GM18951 (cell line): ENCODE measurements around the gene TATDN2.

Experiments used
- POLR2A ChIP-seq: IDR thresholded peaks from 4 replicates; pipeline ENCODE4 v1.6.1; 2011; ENCODE audit warnings: mild to moderate bottlenecking; ENCODE audit not compliant: insufficient read length, insufficient read depth; ENCODE audit errors: extremely low read depth
- in situ Hi-C: fragments of 300-500 bp; cut with MboI; formaldehyde crosslinking; loops from one replicate; pipeline ENCODE4 v1.12.0; 2022; ENCODE audit warnings: low sequenced_read_pairs, mixed read lengths, inconsistent platforms; ENCODE audit not compliant: unreplicated experiment

Gene TATDN2

GRCh38 chr3:10284496-10284895, 36.2 kb downstream of the TATDN2 start:
- in situ Hi-C loops: no loop called here

GRCh38 chr3:10285272-10286132, 37.2 kb downstream of the TATDN2 start:
- no peak for TF ChIP-seq POLR2A
- in situ Hi-C loops: no loop called here

More at GRCh38 chr3:10284496-10284895, 36.2 kb downstream of the TATDN2 start:
- no peak for TF ChIP-seq POLR2A

- no peak for TF ChIP-seq POLR2A
- in situ Hi-C loops: no loop called here
Measured at GRCh38 chr3:10286133-10286524, 37.9 kb downstream of the TATDN2 start.

- in situ Hi-C loops: no loop called here
- no peak for TF ChIP-seq POLR2A
Measured at GRCh38 chr3:10286596-10287295, 38.5 kb downstream of the TATDN2 start.

GRCh38 chr3:10287936-10288574, 39.8 kb downstream of the TATDN2 start:
- no peak for TF ChIP-seq POLR2A
- in situ Hi-C loops: no loop called here

- TF ChIP-seq POLR2A: no peak
Measured at GRCh38 chr3:10288575-10288960, 40.3 kb downstream of the TATDN2 start.

GRCh38 chr3:10289077-10289476, 40.8 kb downstream of the TATDN2 start:
- in situ Hi-C loops: no loop called here
- TF ChIP-seq POLR2A: no peak

More at GRCh38 chr3:10288575-10288960, 40.3 kb downstream of the TATDN2 start:
- in situ Hi-C loops: no loop called here

- in situ Hi-C loops: no loop called here
- TF ChIP-seq POLR2A: no peak
Measured at GRCh38 chr3:10289787-10290355, 41.6 kb downstream of the TATDN2 start.

- in situ Hi-C loops: no loop called here
- TF ChIP-seq POLR2A: no peak
Measured at GRCh38 chr3:10290481-10291176, 42.4 kb downstream of the TATDN2 start.

GRCh38 chr3:10291641-10292040, 43.4 kb downstream of the TATDN2 start:
- in situ Hi-C loops: no loop called here
- TF ChIP-seq POLR2A: no peak

- in situ Hi-C loops: no loop called here
- peak; percentile 51 for TF ChIP-seq POLR2A
Measured at GRCh38 chr3:10292505-10293419, 44.5 kb downstream of the TATDN2 start, which contains the start of gene GHRL. GHRL (minus strand) TSS chr3:10292947; CDS start chr3:10290180, 2,767 bp downstream.
